GM06990 (cell line): ENCODE measurements around the gene SLC2A13.

Experiments used
- DNase-seq: peaks from one replicate; pipeline ENCODE4 v3.0.0-alpha.2; 2011; ENCODE audit not compliant: insufficient read length; ENCODE audit errors: extremely low read depth
- H3K27me3 ChIP-seq: replicated peaks from 2 replicates; pipeline ENCODE4 v1.6.0; 2011; ENCODE audit warnings: low read length; ENCODE audit not compliant: control insufficient read depth, insufficient read depth
- H3K36me3 ChIP-seq: 2 replicates; pipeline ENCODE4 v1.5.1; 2011; ENCODE audit warnings: low read length; ENCODE audit not compliant: control insufficient read depth, insufficient read depth
- H3K4me3 ChIP-seq: replicated peaks from 2 replicates; pipeline ENCODE4 v1.5.1; 2011; ENCODE audit warnings: low read depth, mild to moderate bottlenecking, control low read depth, low read length
- TF ChIP-seq, protein P1 (sequence below): IDR thresholded peaks from 2 replicates; pipeline ENCODE4 v1.5.1; 2011; ENCODE audit warnings: low read length, control low read depth, mild to moderate bottlenecking, inconsistent platforms; ENCODE audit not compliant: insufficient read depth, poor library complexity, severe bottlenecking

SLC2A13 gene

GRCh38 chr12:40015345-40015744, 90.5 kb downstream of the SLC2A13 start:
- no peaks in the 10 kb centered on the region for H3K27me3 ChIP-seq
- H3K4me3 ChIP-seq, result no peak overlapping the region
- TF ChIP-seq, protein P1, sequence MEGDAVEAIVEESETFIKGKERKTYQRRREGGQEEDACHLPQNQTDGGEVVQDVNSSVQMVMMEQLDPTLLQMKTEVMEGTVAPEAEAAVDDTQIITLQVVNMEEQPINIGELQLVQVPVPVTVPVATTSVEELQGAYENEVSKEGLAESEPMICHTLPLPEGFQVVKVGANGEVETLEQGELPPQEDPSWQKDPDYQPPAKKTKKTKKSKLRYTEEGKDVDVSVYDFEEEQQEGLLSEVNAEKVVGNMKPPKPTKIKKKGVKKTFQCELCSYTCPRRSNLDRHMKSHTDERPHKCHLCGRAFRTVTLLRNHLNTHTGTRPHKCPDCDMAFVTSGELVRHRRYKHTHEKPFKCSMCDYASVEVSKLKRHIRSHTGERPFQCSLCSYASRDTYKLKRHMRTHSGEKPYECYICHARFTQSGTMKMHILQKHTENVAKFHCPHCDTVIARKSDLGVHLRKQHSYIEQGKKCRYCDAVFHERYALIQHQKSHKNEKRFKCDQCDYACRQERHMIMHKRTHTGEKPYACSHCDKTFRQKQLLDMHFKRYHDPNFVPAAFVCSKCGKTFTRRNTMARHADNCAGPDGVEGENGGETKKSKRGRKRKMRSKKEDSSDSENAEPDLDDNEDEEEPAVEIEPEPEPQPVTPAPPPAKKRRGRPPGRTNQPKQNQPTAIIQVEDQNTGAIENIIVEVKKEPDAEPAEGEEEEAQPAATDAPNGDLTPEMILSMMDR, result no peak
- no peak for DNase-seq
- no peaks in the 10 kb centered on the region for H3K36me3 ChIP-seq

DNA sequence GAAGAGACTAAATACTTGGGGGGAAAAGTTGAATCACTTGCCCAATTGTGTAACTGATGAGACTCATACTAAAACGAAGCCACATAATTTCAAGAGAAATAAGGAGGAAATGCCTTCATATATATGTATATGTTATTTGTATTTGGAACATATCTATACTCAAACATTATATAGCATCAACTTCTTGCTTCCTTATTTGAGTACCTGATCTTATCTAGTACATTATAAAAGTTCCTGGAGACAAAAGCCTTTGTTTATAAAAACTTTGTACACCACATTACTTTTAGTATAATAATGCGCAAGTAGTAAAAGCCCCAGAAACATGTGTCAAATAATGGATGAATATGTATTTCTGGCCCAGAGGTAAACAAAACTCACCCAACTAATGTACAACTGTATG, 92.0 kb downstream of the SLC2A13 start:
- TF ChIP-seq, protein P1, result no peak
- Histone ChIP-seq H3K4me3 (no peak overlapping the region), H3K36me3 (no peaks in the 10 kb centered on the region), H3K27me3 (no peaks in the 10 kb centered on the region)
- DNase-seq, result no peak

- H3K27me3 ChIP-seq, result no peaks in the 10 kb centered on the region
- TF ChIP-seq, protein P1, result no peak
- no peak overlapping the region for H3K4me3 ChIP-seq
- DNase-seq, result no peak
- no peaks in the 10 kb centered on the region for H3K36me3 ChIP-seq
Measured at GRCh38 chr12:40013292-40013691, 92.6 kb downstream of the SLC2A13 start.

DNA sequence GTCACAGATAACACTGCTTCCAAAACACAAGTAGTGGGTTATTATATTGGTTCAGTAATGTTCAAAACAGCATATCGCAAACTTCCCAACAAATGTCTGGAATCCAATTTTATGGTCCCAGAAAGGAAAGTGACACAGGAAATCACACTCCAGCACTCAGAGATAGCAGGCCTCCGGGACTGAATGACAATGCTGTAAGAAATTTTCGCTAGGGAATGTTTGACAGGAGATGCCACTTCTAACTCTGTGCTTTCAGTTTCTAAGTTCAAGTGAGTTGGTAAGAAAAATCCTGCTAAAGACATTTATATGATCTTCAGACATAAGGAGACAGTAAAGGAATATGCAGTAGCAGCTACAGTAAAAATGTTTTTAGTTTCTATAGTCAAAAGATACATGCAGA, 93.2 kb downstream of the SLC2A13 start:
- H3K36me3 ChIP-seq, result no peaks in the 10 kb centered on the region
- DNase-seq, result no peak
- no peak overlapping the region for H3K4me3 ChIP-seq
- TF ChIP-seq, protein P1, result no peak
- no peaks in the 10 kb centered on the region for H3K27me3 ChIP-seq

- Histone ChIP-seq H3K36me3 (no peaks in the 10 kb centered on the region), H3K27me3 (no peaks in the 10 kb centered on the region), H3K4me3 (peak overlapping the region; percentile 34; the same call in 1 of the 2 replicates)
- TF ChIP-seq, protein P1, result no peak
- no peak for DNase-seq
Measured at GRCh38 chr12:40011775-40012129, 94.1 kb downstream of the SLC2A13 start.
